CD1c-positive myeloid dendritic cell (primary cell): ENCODE results near the gene GPD2.

Source experiments
- DNase-seq: peaks from one replicate; pipeline ENCODE4 v3.0.0-alpha.2; 2016; ENCODE audit errors: extremely low spot score

Gene GPD2

GRCh38 chr2:156436497-156437085, 412 bp downstream of the GPD2 start:
- DNase-seq = peak; percentile 46

- peak; percentile 88 for DNase-seq
Measured at GRCh38 chr2:156437272-156437930, 1.2 kb downstream of the GPD2 start.

- DNase-seq = no peak
Measured at GRCh38 chr2:156437931-156438410, 1.8 kb downstream of the GPD2 start.

GRCh38 chr2:156443089-156443488, 6.9 kb downstream of the GPD2 start:
- DNase-seq = no peak

GRCh38 chr2:156445296-156446220, 9.4 kb downstream of the GPD2 start:
- DNase-seq = no peak

GRCh38 chr2:156447761-156448160, 11.6 kb downstream of the GPD2 start:
- no peak for DNase-seq

- no peak for DNase-seq
Measured at GRCh38 chr2:156448766-156449165, 12.6 kb downstream of the GPD2 start.

GRCh38 chr2:156452971-156453370, 16.8 kb downstream of the GPD2 start:
- DNase-seq = no peak

- peak; percentile 26 for DNase-seq
Measured at GRCh38 chr2:156455361-156455975, 19.3 kb downstream of the GPD2 start.

- DNase-seq = no peak
Measured at GRCh38 chr2:156456616-156457015, 20.4 kb downstream of the GPD2 start.

GRCh38 chr2:156457523-156458517, 21.6 kb downstream of the GPD2 start:
- DNase-seq = peak; percentile 31

- no peak for DNase-seq
Measured at GRCh38 chr2:156459720-156460119, 23.5 kb downstream of the GPD2 start.

GRCh38 chr2:156464106-156464505, 27.9 kb downstream of the GPD2 start:
- DNase-seq = peak; percentile 18

GRCh38 chr2:156465573-156465972, 29.4 kb downstream of the GPD2 start:
- DNase-seq = no peak

- no peak for DNase-seq
Measured at GRCh38 chr2:156466739-156467405, 30.7 kb downstream of the GPD2 start.

GRCh38 chr2:156470975-156471583, 34.9 kb downstream of the GPD2 start:
- peak; percentile 23 for DNase-seq

- DNase-seq = no peak
Measured at GRCh38 chr2:156471762-156472161, 35.6 kb downstream of the GPD2 start.

- no peak for DNase-seq
Measured at GRCh38 chr2:156472686-156473085, 36.5 kb downstream of the GPD2 start.

- DNase-seq = no peak
Measured at GRCh38 chr2:156473445-156473844, 37.3 kb downstream of the GPD2 start.

- DNase-seq = no peak
Measured at GRCh38 chr2:156474401-156474800, 38.2 kb downstream of the GPD2 start.
